ENCODE data around the gene TACC2. TPM values are rescaled to one million over a fixed set of nuclear protein-coding genes. Genes with fewer than 3 reads are reported as not detected.
"Not testable (repeated sequence)": the region's sequence is repeated elsewhere in the genome, so short reads cannot be mapped to it uniquely, and the experiment has no call there.

Gene TACC2
- total RNA-seq, 2 donors from 2014 or later, result 247 to 286 TPM

DNA sequence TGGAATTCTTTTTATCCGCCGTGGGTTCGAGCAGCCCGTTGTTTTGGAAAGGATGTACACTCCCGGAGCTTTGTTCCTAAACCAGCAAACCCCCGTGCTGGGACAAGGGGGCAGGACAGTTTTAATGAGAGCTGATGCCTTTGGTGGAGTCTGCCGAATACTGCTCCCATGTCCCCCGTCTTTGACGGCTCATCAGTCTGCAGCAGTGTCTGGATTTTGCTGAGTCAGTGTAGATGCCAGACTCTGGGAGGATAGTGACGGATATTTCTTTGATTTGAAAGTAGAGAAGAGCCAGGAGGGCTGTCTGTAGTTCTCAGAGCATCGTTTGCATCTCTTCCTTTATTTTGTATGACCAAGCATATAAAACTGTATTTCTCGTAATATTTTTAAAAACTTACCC lies 207.3 kb downstream of the TACC2 start:
- no peaks in the 10 kb centered on the region for H3K27me3 ChIP-seq
- H3K36me3 ChIP-seq, result peaks cover 30% of the 10 kb centered on the region
- no peak for DNase-seq (ENCODE audit: low spot score)
- H3K4me3 ChIP-seq, result no peak overlapping the region
- no peak for TF ChIP-seq CTCF (IDR thresholded peaks at IDR 0.05)
- peak overlapping the region in 1 of 2 donors; percentile 11 for H3K27ac ChIP-seq
- H3K4me1 ChIP-seq, result peaks cover 0 to 27% of the 10 kb centered on the region in 2 donors
- no peaks in the 10 kb centered on the region for H3K9me3 ChIP-seq

DNA sequence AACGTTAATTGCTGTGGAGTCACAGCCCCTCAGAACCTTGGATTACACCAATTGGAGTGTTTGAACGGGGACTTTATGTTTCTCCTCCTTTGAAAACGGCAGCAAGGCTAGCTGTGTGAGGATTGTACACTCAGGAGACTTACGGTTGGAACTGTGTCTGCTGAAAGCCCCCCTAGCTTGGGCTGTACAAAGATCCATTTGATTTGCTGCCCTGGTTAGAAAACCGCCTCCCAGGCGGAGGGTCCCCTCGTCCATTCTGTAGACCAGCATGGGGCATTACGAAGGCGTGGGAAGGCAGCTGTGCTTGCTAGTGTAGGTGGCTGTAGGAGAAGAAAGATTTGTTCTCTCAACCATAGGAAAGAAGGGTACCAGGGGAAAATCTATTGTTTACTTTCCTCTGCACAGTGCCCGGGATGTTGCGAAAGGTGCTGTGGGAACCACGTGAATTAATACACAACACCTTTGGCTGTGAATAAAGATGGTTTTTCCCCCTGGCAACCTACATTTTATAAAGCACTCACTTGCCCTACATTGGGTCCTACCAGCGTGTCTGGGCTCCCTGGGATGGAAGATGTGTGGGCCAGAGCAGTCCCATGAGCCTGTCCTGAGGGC lies 208.8 kb downstream of the TACC2 start:
- Histone ChIP-seq H3K27me3 (no peaks in the 10 kb centered on the region), H3K9me3 (no peaks in the 10 kb centered on the region), H3K4me1 (peaks cover 0 to 17% of the 10 kb centered on the region in 2 donors), H3K4me3 (no peak overlapping the region), H3K36me3 (peaks cover 36% of the 10 kb centered on the region), H3K27ac (peak overlapping the region in 1 of 2 donors; percentile 81)
- no peak for TF ChIP-seq CTCF (IDR thresholded peaks at IDR 0.05)
- no peak for DNase-seq (ENCODE audit: low spot score)

- no peak for DNase-seq (ENCODE audit: low spot score)
- no peaks in the 10 kb centered on the region for H3K27me3 ChIP-seq
- no peak overlapping the region for H3K4me3 ChIP-seq
- H3K4me1 ChIP-seq, result peaks cover 0 to 17% of the 10 kb centered on the region in 2 donors
- H3K9me3 ChIP-seq, result no peaks in the 10 kb centered on the region
- peak overlapping the region; percentile 58 to 81 for H3K27ac ChIP-seq
- TF ChIP-seq CTCF (IDR thresholded peaks at IDR 0.05), result no peak
- peaks cover 36% of the 10 kb centered on the region for H3K36me3 ChIP-seq
Measured at GRCh38 chr10:122198631-122199030, 209.7 kb downstream of the TACC2 start.

DNA sequence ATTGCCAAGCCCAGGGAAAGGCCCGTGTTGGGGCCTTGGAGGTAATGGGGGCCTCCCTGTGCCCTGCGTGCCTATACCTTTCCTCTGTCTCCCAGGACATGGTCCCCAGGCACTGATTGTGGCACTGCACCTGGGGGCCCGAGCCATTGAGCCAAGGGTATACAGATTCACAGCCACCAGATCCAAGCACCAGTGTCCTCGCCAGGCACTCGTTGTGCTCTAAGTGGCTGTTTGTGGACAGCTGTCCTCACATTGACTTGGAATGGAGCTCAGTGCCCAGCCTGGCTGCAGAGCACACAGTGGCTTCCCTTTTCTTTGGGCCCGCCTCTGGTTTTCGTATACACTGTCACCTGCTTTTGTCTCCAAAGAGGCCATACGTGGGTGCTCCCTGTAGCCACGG lies 210.1 kb downstream of the TACC2 start:
- Histone ChIP-seq H3K27ac (peak overlapping the region; percentile 58 to 81), H3K27me3 (no peaks in the 10 kb centered on the region), H3K36me3 (peaks cover 36% of the 10 kb centered on the region), H3K4me1 (peaks cover 0 to 17% of the 10 kb centered on the region in 2 donors), H3K4me3 (no peak overlapping the region), H3K9me3 (no peaks in the 10 kb centered on the region)
- no peak for TF ChIP-seq CTCF (IDR thresholded peaks at IDR 0.05)
- no peak for DNase-seq (ENCODE audit: low spot score)

GRCh38 chr10:122199689-122200088 lies 210.7 kb downstream of the TACC2 start:
- H3K4me1 ChIP-seq, result peaks cover 0 to 23% of the 10 kb centered on the region in 2 donors
- DNase-seq (ENCODE audit: low spot score), result no peak
- H3K27me3 ChIP-seq, result no peaks in the 10 kb centered on the region
- H3K36me3 ChIP-seq, result peaks cover 36% of the 10 kb centered on the region
- H3K4me3 ChIP-seq, result no peak overlapping the region
- H3K9me3 ChIP-seq, result no peaks in the 10 kb centered on the region
- no peak for TF ChIP-seq CTCF (IDR thresholded peaks at IDR 0.05)
- peak overlapping the region; percentile 58 to 81 for H3K27ac ChIP-seq

- Histone ChIP-seq H3K27me3 (no peaks in the 10 kb centered on the region), H3K4me3 (no peak overlapping the region), H3K9me3 (no peaks in the 10 kb centered on the region), H3K27ac (peak overlapping the region in 1 of 2 donors; percentile 46), H3K36me3 (peaks cover 20% of the 10 kb centered on the region), H3K4me1 (peaks cover 0 to 32% of the 10 kb centered on the region in 2 donors)
- TF ChIP-seq CTCF (IDR thresholded peaks at IDR 0.05), result no peak
- no peak for DNase-seq (ENCODE audit: low spot score)
Measured at GRCh38 chr10:122201401-122201800, 212.4 kb downstream of the TACC2 start.

DNA sequence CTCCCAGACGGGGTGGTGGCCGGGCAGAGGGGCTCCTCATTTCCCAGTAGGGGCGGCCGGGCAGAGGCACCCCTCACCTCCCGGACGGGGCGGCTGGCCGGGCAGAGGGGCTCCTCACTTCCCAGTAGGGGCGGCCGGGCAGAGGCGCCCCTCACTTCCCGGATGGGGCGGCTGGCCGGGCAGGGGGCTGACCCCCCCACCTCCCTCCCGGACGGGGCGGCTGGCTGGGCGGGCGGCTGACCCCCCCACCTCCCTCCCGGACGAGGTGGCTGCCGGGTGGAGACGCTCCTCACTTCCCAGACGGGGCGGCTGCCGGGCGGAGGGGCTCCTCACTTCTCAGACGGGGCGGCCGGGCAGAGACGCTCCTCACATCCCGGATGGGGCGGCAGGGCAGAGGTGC lies 214.2 kb downstream of the TACC2 start:
- Histone ChIP-seq H3K36me3 (peaks cover 17% of the 10 kb centered on the region), H3K4me1 (peaks cover 0 to 38% of the 10 kb centered on the region in 2 donors)
- not testable (repeated sequence) for H3K27ac ChIP-seq; H3K9me3 ChIP-seq; H3K4me3 ChIP-seq; H3K27me3 ChIP-seq; DNase-seq (ENCODE audit: low spot score)
